ENCODE data around the gene ATP2B1.

The ATP2B1 gene

DNA sequence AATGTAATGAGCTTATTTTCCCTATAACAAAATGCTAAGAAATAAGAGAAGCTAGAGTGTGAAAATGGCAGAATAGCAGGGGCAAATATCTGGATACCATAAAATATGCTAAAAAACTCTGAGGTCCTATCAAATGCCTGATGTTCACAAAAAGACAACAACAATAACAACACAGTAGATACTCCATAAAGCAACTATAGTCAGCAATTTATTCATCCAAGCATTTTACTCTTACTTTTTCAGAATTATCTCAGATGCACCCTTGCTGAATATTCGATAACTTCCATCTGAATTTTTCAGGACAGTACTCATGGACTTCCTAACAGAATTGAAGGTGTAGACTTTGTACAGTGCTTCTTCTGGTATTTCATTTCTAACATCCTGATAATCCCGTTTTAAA is 88.9 kb downstream of the ATP2B1 start:
- peaks cover 96% of the 10 kb centered on the region for H3K36me3 ChIP-seq (ENCODE audit: insufficient read depth, low read length)
- H3K4me1 ChIP-seq (ENCODE audit: insufficient read depth, low read length, severe bottlenecking): no peaks in the 10 kb centered on the region
- H3K27ac ChIP-seq (ENCODE audit: low read depth, low read length, poor library complexity, severe bottlenecking): no peak overlapping the region
- H3K9ac ChIP-seq (ENCODE audit: low read length): no peak overlapping the region
- H2AFZ ChIP-seq (ENCODE audit: low read length): no peak overlapping the region
- no peak overlapping the region for H3K4me3 ChIP-seq (ENCODE audit: low read depth, low read length, poor library complexity, severe bottlenecking)
- no peaks in the 10 kb centered on the region for H3K9me3 ChIP-seq (ENCODE audit: low read length)
- no peaks in the 10 kb centered on the region for H3K9me2 ChIP-seq (ENCODE audit: low read depth, low read length)
- no peak overlapping the region for H3K4me2 ChIP-seq (ENCODE audit: low read length)
- no peaks in the 10 kb centered on the region for H4K20me1 ChIP-seq (ENCODE audit: insufficient read depth, low read length)
- no peaks in the 10 kb centered on the region for H3K27me3 ChIP-seq (ENCODE audit: insufficient read depth, low read length)
- TF ChIP-seq, protein P1, sequence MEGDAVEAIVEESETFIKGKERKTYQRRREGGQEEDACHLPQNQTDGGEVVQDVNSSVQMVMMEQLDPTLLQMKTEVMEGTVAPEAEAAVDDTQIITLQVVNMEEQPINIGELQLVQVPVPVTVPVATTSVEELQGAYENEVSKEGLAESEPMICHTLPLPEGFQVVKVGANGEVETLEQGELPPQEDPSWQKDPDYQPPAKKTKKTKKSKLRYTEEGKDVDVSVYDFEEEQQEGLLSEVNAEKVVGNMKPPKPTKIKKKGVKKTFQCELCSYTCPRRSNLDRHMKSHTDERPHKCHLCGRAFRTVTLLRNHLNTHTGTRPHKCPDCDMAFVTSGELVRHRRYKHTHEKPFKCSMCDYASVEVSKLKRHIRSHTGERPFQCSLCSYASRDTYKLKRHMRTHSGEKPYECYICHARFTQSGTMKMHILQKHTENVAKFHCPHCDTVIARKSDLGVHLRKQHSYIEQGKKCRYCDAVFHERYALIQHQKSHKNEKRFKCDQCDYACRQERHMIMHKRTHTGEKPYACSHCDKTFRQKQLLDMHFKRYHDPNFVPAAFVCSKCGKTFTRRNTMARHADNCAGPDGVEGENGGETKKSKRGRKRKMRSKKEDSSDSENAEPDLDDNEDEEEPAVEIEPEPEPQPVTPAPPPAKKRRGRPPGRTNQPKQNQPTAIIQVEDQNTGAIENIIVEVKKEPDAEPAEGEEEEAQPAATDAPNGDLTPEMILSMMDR (IDR thresholded peaks at IDR 0.05; ENCODE audit: low read length): no peak
- no peak for TF ChIP-seq EZH2 (IDR thresholded peaks at IDR 0.05; ENCODE audit: borderline replicate concordance, low read length)
- H3K79me2 ChIP-seq (ENCODE audit: insufficient read depth, low read length): no peaks in the 10 kb centered on the region; the same call in 1 of the 2 replicates
- H3F3A ChIP-seq (ENCODE audit: insufficient read depth, low read length): peaks cover 5% of the 10 kb centered on the region; the same call in 1 of the 2 replicates

DNA sequence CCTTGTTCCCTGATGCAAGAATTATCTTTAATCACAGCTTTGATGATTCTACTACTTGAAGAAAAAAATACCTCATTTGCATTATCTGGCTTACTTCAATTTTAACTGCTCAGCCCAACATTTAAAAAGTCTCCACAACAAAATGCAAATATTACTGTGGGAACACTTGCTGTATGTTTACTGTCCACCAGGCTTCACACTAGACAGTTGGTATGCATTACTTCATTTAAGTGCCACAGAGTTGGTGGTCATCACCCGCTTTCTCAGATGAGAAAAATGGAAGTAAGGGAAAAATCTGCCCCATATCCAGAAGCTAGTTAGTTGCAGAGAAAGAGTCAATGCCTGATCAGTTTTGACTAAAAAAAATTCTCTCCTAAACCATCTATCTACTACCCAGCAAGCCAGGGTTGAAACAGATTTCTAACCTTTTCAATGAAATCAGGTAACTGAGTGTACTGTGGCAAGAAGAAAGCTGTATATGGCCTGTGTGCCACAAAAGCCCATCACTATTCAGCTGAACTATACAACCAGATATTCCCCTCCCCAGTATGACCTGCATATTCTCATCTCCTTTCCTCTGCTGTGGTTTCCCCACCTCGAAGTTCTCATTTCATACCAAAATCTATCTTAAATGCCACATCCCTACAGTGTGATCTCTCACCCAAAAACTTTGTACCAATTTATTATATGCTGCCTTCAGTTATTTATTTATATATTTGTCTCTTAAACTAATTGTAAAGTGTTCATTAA is 90.3 kb downstream of the ATP2B1 start:
- no peaks in the 10 kb centered on the region for H4K20me1 ChIP-seq (ENCODE audit: insufficient read depth, low read length)
- no peaks in the 10 kb centered on the region; the same call in 1 of the 2 replicates for H3K79me2 ChIP-seq (ENCODE audit: insufficient read depth, low read length)
- H3K9ac ChIP-seq (ENCODE audit: low read length): no peak overlapping the region
- peaks cover 97% of the 10 kb centered on the region for H3K36me3 ChIP-seq (ENCODE audit: insufficient read depth, low read length)
- no peaks in the 10 kb centered on the region for H3K4me1 ChIP-seq (ENCODE audit: insufficient read depth, low read length, severe bottlenecking)
- H3F3A ChIP-seq (ENCODE audit: insufficient read depth, low read length): peaks cover 5% of the 10 kb centered on the region; the same call in 1 of the 2 replicates
- no peaks in the 10 kb centered on the region for H3K9me2 ChIP-seq (ENCODE audit: low read depth, low read length)
- H3K9me3 ChIP-seq (ENCODE audit: low read length): no peaks in the 10 kb centered on the region
- H3K4me3 ChIP-seq (ENCODE audit: low read depth, low read length, poor library complexity, severe bottlenecking): no peak overlapping the region
- H3K27me3 ChIP-seq (ENCODE audit: insufficient read depth, low read length): no peaks in the 10 kb centered on the region
- TF ChIP-seq, protein P1 (IDR thresholded peaks at IDR 0.05; ENCODE audit: low read length): no peak
- no peak for TF ChIP-seq EZH2 (IDR thresholded peaks at IDR 0.05; ENCODE audit: borderline replicate concordance, low read length)
- H2AFZ ChIP-seq (ENCODE audit: low read length): no peak overlapping the region
- H3K27ac ChIP-seq (ENCODE audit: low read depth, low read length, poor library complexity, severe bottlenecking): no peak overlapping the region
- H3K4me2 ChIP-seq (ENCODE audit: low read length): no peak overlapping the region

DNA sequence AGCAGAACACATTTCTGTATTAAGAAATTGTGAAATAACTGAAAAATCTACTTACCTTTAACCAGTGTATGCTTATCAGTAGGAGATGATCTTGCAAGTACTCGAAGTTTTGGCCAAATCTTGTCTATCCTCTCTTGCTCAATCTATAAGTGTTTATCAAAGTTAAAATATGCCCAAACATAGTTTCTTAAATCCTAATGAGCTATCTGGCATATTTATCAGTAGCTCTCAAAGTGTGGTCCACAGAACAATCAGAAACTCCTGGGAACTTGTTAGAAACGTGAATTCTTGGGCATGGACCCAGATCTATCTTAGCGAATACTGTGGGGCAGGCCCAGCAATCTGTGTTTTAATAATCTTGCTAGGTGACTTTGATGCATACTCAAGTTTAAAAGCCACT is 98.3 kb downstream of the ATP2B1 start:
- Histone ChIP-seq H3K79me2 (ENCODE audit: insufficient read depth, low read length) (no peaks in the 10 kb centered on the region), H3K9me3 (ENCODE audit: low read length) (no peaks in the 10 kb centered on the region), H3K4me2 (ENCODE audit: low read length) (no peak overlapping the region), H3K9me2 (ENCODE audit: low read depth, low read length) (no peaks in the 10 kb centered on the region), H3K27me3 (ENCODE audit: insufficient read depth, low read length) (no peaks in the 10 kb centered on the region), H3K27ac (ENCODE audit: low read depth, low read length, poor library complexity, severe bottlenecking) (no peak overlapping the region), H3K4me1 (ENCODE audit: insufficient read depth, low read length, severe bottlenecking) (no peaks in the 10 kb centered on the region), H3F3A (ENCODE audit: insufficient read depth, low read length) (no peaks in the 10 kb centered on the region), H4K20me1 (ENCODE audit: insufficient read depth, low read length) (no peaks in the 10 kb centered on the region), H3K4me3 (ENCODE audit: low read depth, low read length, poor library complexity, severe bottlenecking) (no peak overlapping the region), H3K9ac (ENCODE audit: low read length) (no peak overlapping the region), H3K36me3 (ENCODE audit: insufficient read depth, low read length) (peaks cover 100% of the 10 kb centered on the region), H2AFZ (ENCODE audit: low read length) (no peak overlapping the region)
- TF ChIP-seq EZH2 (IDR thresholded peaks at IDR 0.05; ENCODE audit: borderline replicate concordance, low read length): no peak
- TF ChIP-seq, protein P1 (IDR thresholded peaks at IDR 0.05; ENCODE audit: low read length): no peak

Data from OCI-LY1 (cell line).